ENCODE results near the gene DPCD. TPM values are rescaled to one million over a fixed set of nuclear protein-coding genes. Genes with fewer than 3 reads are reported as not detected.

The DPCD gene
- total and polyA plus RNA-seq, 2 donors (not counting 3 experiments of a cell fraction or from before 2014, with no cell fraction given) = 25.3 to 39.3 TPM

DNA sequence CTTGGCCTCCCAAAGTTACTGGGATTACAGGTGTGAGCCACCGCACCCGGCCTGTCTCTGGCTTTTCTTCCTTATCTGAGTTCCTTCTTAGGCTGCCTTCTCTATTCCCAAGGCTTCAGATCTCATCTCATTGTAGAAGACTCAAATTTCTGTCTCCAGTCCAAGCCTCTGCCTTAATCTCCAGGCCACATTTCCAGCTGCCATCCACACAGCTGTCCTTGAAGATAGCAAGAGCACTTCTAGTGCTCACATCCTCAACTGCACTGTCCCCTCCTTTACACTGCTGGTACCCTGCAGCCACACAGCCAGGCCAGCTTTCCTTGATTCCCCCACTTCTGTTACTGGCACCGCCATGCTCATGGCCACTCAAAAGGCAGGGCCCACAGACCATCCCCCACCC lies 35.7 kb upstream of the DPCD start:
- Histone ChIP-seq H3K27ac (ENCODE audit: insufficient read depth, low read depth, low read length) (no peak overlapping the region), H3K9me3 (replicated peaks; ENCODE audit: control insufficient read depth, insufficient read depth, low read length) (no peaks in the 10 kb centered on the region), H4K20me1 (replicated peaks; ENCODE audit: control insufficient read depth, extremely low read depth, insufficient read depth, low read length) (no peaks in the 10 kb centered on the region), H3K4me1 (ENCODE audit: control insufficient read depth, extremely low read depth, insufficient read depth, low read length) (no peaks in the 10 kb centered on the region), H3K79me2 (ENCODE audit: control insufficient read depth, insufficient read depth, low read length) (no peaks in the 10 kb centered on the region), H3K4me2 (ENCODE audit: insufficient read depth, low read length) (no peak overlapping the region), H3K9me1 (replicated peaks; ENCODE audit: control insufficient read depth, extremely low read depth, insufficient read depth, low read length) (no peaks in the 10 kb centered on the region), H3K4me3 (replicated peaks in 1 of 3; ENCODE audit: insufficient read depth in 1 of 3, low read depth in 1 of 3, low read length in 3 of 3) (no peak overlapping the region), H3K36me3 (ENCODE audit: control insufficient read depth in 2 of 2, extremely low read depth in 1 of 2, insufficient read depth in 2 of 2, low read length in 2 of 2) (peaks cover 2 to 3% of the 10 kb centered on the region in 2 experiments), H3K9ac (replicated peaks; ENCODE audit: extremely low read depth, insufficient read depth, low read length) (no peak overlapping the region), H2AFZ (ENCODE audit: low read depth, low read length) (no peak overlapping the region), H3K27me3 (ENCODE audit: control insufficient read depth in 2 of 2, insufficient read depth in 2 of 2, low read length in 2 of 2) (no peaks in the 10 kb centered on the region)
- ChIA-PET CTCF (no interaction called here), POLR2A (no interaction called here)
- FAIRE-seq = no peak
- no peak for DNase-seq (ENCODE audit: low read depth, low spot score)
- intact Hi-C loops (cut with micrococcal nuclease) (no loop called here), dilution Hi-C loops (cut with MboI; ENCODE audit: extremely low pct_ligation_motif_present, low sequenced_read_pairs) (no loop called here)
- no TSS peak for BruUV-seq (replicated peaks)
- TF ChIP-seq, protein P1, sequence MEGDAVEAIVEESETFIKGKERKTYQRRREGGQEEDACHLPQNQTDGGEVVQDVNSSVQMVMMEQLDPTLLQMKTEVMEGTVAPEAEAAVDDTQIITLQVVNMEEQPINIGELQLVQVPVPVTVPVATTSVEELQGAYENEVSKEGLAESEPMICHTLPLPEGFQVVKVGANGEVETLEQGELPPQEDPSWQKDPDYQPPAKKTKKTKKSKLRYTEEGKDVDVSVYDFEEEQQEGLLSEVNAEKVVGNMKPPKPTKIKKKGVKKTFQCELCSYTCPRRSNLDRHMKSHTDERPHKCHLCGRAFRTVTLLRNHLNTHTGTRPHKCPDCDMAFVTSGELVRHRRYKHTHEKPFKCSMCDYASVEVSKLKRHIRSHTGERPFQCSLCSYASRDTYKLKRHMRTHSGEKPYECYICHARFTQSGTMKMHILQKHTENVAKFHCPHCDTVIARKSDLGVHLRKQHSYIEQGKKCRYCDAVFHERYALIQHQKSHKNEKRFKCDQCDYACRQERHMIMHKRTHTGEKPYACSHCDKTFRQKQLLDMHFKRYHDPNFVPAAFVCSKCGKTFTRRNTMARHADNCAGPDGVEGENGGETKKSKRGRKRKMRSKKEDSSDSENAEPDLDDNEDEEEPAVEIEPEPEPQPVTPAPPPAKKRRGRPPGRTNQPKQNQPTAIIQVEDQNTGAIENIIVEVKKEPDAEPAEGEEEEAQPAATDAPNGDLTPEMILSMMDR (IDR thresholded peaks at IDR 0.05; ENCODE audit: extremely low read depth in 1 of 2, insufficient read depth in 1 of 2, low read depth in 1 of 2, low read length in 2 of 2) = no peak
- TF ChIP-seq, protein P2, sequence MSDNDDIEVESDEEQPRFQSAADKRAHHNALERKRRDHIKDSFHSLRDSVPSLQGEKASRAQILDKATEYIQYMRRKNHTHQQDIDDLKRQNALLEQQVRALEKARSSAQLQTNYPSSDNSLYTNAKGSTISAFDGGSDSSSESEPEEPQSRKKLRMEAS (IDR thresholded peaks at IDR 0.05; ENCODE audit: insufficient read depth, insufficient read length) = no peak
- TF ChIP-seq POLR2A (IDR thresholded peaks at IDR 0.05; ENCODE audit: low read depth, low read length) (no peak), MYC (IDR thresholded peaks at IDR 0.05; ENCODE audit: low read depth, low read length) (no peak), POLR2AphosphoS5 (IDR thresholded peaks at IDR 0.05; ENCODE audit: insufficient read depth, low read depth, low read length) (no peak), FOS (IDR thresholded peaks at IDR 0.05; ENCODE audit: borderline replicate concordance, insufficient read depth, low read length) (no peak), JUN (IDR thresholded peaks at IDR 0.05; ENCODE audit: borderline replicate concordance, insufficient read depth, insufficient read length, low read depth) (no peak)

Measured in endothelial cell of umbilical vein (primary cell).